ENCODE results near the gene SENP3. TPM values are rescaled to one million over a fixed set of nuclear protein-coding genes. Genes with fewer than 3 reads are reported as not detected.

The SENP3 gene
- total and polyA plus RNA-seq, 2 donors (not counting 3 experiments of a cell fraction or from before 2014, with no cell fraction given), result 63.4 to 96.5 TPM

DNA sequence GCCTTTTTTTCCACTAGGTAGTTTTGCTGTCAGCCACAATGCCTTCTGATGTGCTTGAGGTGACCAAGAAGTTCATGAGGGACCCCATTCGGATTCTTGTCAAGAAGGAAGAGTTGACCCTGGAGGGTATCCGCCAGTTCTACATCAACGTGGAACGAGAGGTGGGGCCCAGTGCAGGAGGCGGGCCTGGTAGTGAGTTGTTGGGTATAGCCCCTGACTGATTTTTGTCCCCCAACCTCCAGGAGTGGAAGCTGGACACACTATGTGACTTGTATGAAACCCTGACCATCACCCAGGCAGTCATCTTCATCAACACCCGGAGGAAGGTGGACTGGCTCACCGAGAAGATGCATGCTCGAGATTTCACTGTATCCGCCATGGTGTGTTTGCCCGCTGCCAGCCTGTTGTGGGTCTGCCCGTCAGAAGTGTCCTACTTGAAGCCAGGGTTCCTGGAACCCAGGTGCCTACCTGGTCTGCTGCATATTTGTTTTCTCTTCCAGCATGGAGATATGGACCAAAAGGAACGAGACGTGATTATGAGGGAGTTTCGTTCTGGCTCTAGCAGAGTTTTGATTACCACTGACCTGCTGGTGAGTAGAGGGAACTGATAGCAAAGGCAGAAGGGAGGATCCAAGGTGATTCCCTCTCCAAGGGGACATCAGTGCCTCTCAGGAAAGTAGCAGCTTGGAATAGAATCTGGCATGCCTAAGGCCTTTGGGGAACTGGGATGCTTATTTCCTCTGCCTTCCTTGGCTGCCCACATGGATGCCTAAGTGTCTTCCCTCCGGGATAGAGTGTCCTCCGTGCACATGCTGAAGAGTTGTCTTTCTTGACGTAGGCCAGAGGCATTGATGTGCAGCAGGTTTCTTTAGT lies 15.8 kb downstream of the SENP3 start:
- TF ChIP-seq POLR2AphosphoS5 (IDR thresholded peaks at IDR 0.05; ENCODE audit: insufficient read depth, low read depth, low read length) (no peak), JUN (IDR thresholded peaks at IDR 0.05; ENCODE audit: borderline replicate concordance, insufficient read depth, insufficient read length, low read depth) (no peak), MYC (IDR thresholded peaks at IDR 0.05; ENCODE audit: low read depth, low read length) (no peak)
- Histone ChIP-seq H3K9me1 (replicated peaks; ENCODE audit: control insufficient read depth, extremely low read depth, insufficient read depth, low read length) (no peaks in the 10 kb centered on the region), H2AFZ (ENCODE audit: low read depth, low read length) (no peak overlapping the region), H3K27me3 (ENCODE audit: control insufficient read depth in 2 of 2, insufficient read depth in 2 of 2, low read length in 2 of 2) (no peaks in the 10 kb centered on the region), H3K4me1 (ENCODE audit: control insufficient read depth, extremely low read depth, insufficient read depth, low read length) (peaks cover 53% of the 10 kb centered on the region), H3K36me3 (ENCODE audit: control insufficient read depth in 2 of 2, extremely low read depth in 1 of 2, insufficient read depth in 2 of 2, low read length in 2 of 2) (peaks cover 34 to 46% of the 10 kb centered on the region in 2 experiments), H3K9ac (replicated peaks; ENCODE audit: extremely low read depth, insufficient read depth, low read length) (no peak overlapping the region), H3K4me3 (replicated peaks in 1 of 3; ENCODE audit: insufficient read depth in 1 of 3, low read depth in 1 of 3, low read length in 3 of 3) (no peak overlapping the region), H3K27ac (ENCODE audit: insufficient read depth, low read depth, low read length) (no peak overlapping the region), H3K9me3 (replicated peaks; ENCODE audit: control insufficient read depth, insufficient read depth, low read length) (no peaks in the 10 kb centered on the region), H3K79me2 (ENCODE audit: control insufficient read depth, insufficient read depth, low read length) (peaks cover 55% of the 10 kb centered on the region), H4K20me1 (replicated peaks; ENCODE audit: control insufficient read depth, extremely low read depth, insufficient read depth, low read length) (peaks cover 9% of the 10 kb centered on the region), H3K4me2 (ENCODE audit: insufficient read depth, low read length) (no peak overlapping the region)
- ChIA-PET CTCF (interaction anchor here (4.8 kb wide), 1 partner anchor 12 kb away, joined by 48 read pairs; the partner anchor contains the start of gene SOX15), POLR2A (no interaction called here)
- FAIRE-seq (no peak), DNase-seq (ENCODE audit: low read depth, low spot score) (no peak)
- BruUV-seq (replicated peaks), result no TSS peak
- dilution Hi-C loops (cut with MboI; ENCODE audit: extremely low pct_ligation_motif_present, low sequenced_read_pairs), result no loop called here
- intact Hi-C loops (cut with micrococcal nuclease), result no loop called here

DNA sequence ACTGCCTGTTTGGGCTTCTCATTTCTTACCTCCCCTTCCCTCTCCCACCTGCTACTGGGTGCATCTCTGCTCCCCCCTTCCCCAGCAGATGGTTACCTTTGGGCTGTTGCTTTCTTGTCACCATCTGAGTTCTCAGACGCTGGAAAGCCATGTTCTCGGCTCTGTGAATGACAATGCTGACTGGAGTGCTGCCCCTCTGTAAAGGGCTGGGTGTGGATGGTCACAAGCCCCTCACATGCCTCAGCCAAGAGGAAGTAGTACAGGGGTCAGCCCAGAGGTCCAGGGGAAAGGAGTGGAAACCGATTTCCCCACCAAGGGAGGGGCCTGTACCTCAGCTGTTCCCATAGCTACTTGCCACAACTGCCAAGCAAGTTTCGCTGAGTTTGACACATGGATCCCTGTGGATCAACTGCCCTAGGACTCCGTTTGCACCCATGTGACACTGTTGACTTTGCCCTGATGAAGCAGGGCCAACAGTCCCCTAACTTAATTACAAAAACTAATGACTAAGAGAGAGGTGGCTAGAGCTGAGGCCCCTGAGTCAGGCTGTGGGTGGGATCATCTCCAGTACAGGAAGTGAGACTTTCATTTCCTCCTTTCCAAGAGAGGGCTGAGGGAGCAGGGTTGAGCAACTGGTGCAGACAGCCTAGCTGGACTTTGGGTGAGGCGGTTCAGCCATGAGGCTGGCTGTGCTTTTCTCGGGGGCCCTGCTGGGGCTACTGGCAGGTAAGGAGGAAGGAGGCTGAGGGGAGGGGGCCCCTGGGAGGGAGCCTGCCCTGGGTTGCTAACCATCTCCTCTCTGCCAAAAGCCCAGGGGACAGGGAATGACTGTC lies 17.5 kb downstream of the SENP3 start, which contains the start of gene CD68:
CD68 (plus strand) TSS at position 638 of the 833 bp plus-strand sequence; CDS start at position 678, 40 bp downstream.
- peaks cover 45% of the 10 kb centered on the region for H3K79me2 ChIP-seq (ENCODE audit: control insufficient read depth, insufficient read depth, low read length)
- H3K4me3 ChIP-seq (replicated peaks in 1 of 3; ENCODE audit: insufficient read depth in 1 of 3, low read depth in 1 of 3, low read length in 3 of 3), result no peak within 1 kb of the TSS
- H3K27me3 ChIP-seq (ENCODE audit: control insufficient read depth in 2 of 2, insufficient read depth in 2 of 2, low read length in 2 of 2), result no peaks in the 10 kb centered on the region
- peaks cover 32 to 45% of the 10 kb centered on the region in 2 experiments for H3K36me3 ChIP-seq (ENCODE audit: control insufficient read depth in 2 of 2, extremely low read depth in 1 of 2, insufficient read depth in 2 of 2, low read length in 2 of 2)
- dilution Hi-C loops (cut with MboI; ENCODE audit: extremely low pct_ligation_motif_present, low sequenced_read_pairs), result no loop called here
- no TSS peak for BruUV-seq (replicated peaks)
- CTCF ChIA-PET, result interaction anchor here (0.6 to 4.8 kb wide), 6 partner anchors 10 to 564 kb away, joined by 3 to 48 read pairs (median 4); partner anchors contain the start of genes SOX15 and TP53
- intact Hi-C loops (cut with micrococcal nuclease), result no loop called here
- H4K20me1 ChIP-seq (replicated peaks; ENCODE audit: control insufficient read depth, extremely low read depth, insufficient read depth, low read length), result peaks cover 9% of the 10 kb centered on the region
- no peaks in the 10 kb centered on the region for H3K9me3 ChIP-seq (replicated peaks; ENCODE audit: control insufficient read depth, insufficient read depth, low read length)
- H3K9ac ChIP-seq (replicated peaks; ENCODE audit: extremely low read depth, insufficient read depth, low read length), result no peak within 1 kb of the TSS
- DNase-seq (ENCODE audit: low read depth, low spot score) (peak; percentile 90), FAIRE-seq (peak; percentile 98)
- peak within 1 kb of the TSS; percentile 42 for H3K27ac ChIP-seq (ENCODE audit: insufficient read depth, low read depth, low read length)
- TF ChIP-seq, protein P1, sequence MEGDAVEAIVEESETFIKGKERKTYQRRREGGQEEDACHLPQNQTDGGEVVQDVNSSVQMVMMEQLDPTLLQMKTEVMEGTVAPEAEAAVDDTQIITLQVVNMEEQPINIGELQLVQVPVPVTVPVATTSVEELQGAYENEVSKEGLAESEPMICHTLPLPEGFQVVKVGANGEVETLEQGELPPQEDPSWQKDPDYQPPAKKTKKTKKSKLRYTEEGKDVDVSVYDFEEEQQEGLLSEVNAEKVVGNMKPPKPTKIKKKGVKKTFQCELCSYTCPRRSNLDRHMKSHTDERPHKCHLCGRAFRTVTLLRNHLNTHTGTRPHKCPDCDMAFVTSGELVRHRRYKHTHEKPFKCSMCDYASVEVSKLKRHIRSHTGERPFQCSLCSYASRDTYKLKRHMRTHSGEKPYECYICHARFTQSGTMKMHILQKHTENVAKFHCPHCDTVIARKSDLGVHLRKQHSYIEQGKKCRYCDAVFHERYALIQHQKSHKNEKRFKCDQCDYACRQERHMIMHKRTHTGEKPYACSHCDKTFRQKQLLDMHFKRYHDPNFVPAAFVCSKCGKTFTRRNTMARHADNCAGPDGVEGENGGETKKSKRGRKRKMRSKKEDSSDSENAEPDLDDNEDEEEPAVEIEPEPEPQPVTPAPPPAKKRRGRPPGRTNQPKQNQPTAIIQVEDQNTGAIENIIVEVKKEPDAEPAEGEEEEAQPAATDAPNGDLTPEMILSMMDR (IDR thresholded peaks at IDR 0.05; ENCODE audit: extremely low read depth in 1 of 2, insufficient read depth in 1 of 2, low read depth in 1 of 2, low read length in 2 of 2), result no peak
- TF ChIP-seq, protein P2, sequence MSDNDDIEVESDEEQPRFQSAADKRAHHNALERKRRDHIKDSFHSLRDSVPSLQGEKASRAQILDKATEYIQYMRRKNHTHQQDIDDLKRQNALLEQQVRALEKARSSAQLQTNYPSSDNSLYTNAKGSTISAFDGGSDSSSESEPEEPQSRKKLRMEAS (IDR thresholded peaks at IDR 0.05; ENCODE audit: insufficient read depth, insufficient read length), result peak; percentile 44
- TF ChIP-seq GATA2 (IDR thresholded peaks at IDR 0.05; ENCODE audit: insufficient read depth, insufficient read length, low read depth, low read length), result no peak
- peak; percentile 83 for TF ChIP-seq FOS (IDR thresholded peaks at IDR 0.05; ENCODE audit: borderline replicate concordance, insufficient read depth, low read length)
- TF ChIP-seq EZH2 (IDR thresholded peaks at IDR 0.05; ENCODE audit: borderline replicate concordance, low read depth, low read length, severe bottlenecking), result no peak
- no peak for TF ChIP-seq MYC (IDR thresholded peaks at IDR 0.05; ENCODE audit: low read depth, low read length)
- TF ChIP-seq POLR2AphosphoS5 (IDR thresholded peaks at IDR 0.05; ENCODE audit: insufficient read depth, low read depth, low read length), result peak; percentile 98
- TF ChIP-seq JUN (IDR thresholded peaks at IDR 0.05; ENCODE audit: borderline replicate concordance, insufficient read depth, insufficient read length, low read depth), result peak; percentile 47
- TF ChIP-seq POLR2A (IDR thresholded peaks at IDR 0.05; ENCODE audit: low read depth, low read length), result peak; percentile 98
- H3K4me2 ChIP-seq (ENCODE audit: insufficient read depth, low read length), result no peak within 1 kb of the TSS
- H3K9me1 ChIP-seq (replicated peaks; ENCODE audit: control insufficient read depth, extremely low read depth, insufficient read depth, low read length), result no peaks in the 10 kb centered on the region
- H2AFZ ChIP-seq (ENCODE audit: low read depth, low read length), result no peak within 1 kb of the TSS
- peaks cover 61% of the 10 kb centered on the region for H3K4me1 ChIP-seq (ENCODE audit: control insufficient read depth, extremely low read depth, insufficient read depth, low read length)
- POLR2A ChIA-PET, result interaction anchor here (0.6 to 1.6 kb wide), 4 partner anchors 11 to 108 kb away, joined by 3 to 6 read pairs (median 4); partner anchors contain the start of genes SOX15 and TP53
